ENCODE measurements around the gene ICOS.
"Not testable (repeated sequence)": the region's sequence is repeated elsewhere in the genome, so short reads cannot be mapped to it uniquely, and the experiment has no call there.

Gene ICOS

DNA sequence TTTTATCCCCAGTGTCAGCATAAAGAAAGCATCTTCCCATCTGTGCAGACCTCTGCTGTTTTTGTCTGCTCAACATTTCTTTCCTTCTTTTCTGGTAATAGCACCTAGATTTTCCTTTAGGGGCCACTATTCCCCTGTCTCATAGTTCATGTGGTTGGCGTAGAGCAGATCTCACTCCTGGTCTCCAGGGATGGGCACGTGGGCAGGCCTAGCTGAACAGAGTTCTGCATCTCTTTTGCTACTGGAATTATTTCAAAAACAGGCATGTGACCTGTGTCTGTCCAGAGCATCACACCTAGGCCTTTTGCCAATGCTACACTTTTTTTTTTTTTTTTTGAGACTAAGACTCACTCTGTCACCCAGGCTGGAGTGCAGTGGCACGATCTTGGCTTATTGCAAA is 17.7 kb upstream of the ICOS start:
- no peak for DNase-seq

GRCh38 chr2:203925512-203926158 is 10.9 kb upstream of the ICOS start:
- DNase-seq, result no peak

DNA sequence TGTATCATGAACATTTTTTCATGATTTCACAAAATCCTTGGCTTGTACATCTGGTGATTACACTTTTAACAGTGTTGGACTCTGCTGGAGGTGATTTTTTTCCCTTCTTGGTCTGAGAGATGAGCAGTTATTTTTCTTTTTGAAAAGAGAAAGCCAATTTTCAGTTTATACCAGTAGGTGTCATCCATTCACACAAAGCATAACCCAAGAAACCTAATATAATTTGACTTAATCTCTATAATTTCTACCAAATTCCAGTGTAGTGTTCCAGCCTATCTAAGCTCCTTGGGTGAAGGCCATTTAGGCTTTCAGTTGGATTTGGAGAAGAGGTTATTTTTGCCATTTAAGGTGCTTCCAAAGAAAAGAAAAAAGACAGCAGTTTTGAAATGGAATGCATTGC is 7.7 kb upstream of the ICOS start:
- no peak for DNase-seq

DNA sequence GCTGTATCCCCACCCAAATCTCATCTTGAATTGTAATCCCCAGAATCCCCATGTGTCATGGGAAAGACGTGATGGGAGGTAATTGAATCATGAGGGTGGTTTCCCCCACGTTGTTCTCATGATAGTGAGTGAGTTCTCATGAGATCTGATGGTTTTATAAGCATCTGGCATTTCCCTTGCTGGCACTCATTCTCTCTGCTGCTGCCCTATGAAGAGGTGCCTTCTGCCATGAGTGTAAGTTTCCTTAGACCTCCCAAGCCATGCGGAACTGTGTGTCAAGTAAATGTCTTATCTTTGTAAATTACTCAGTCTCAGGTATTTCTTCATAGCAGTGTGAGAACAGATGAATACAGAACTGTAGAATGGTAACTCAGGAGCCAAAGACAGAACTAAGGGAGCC is 5.3 kb upstream of the ICOS start:
- DNase-seq, result not testable (repeated sequence)

DNA sequence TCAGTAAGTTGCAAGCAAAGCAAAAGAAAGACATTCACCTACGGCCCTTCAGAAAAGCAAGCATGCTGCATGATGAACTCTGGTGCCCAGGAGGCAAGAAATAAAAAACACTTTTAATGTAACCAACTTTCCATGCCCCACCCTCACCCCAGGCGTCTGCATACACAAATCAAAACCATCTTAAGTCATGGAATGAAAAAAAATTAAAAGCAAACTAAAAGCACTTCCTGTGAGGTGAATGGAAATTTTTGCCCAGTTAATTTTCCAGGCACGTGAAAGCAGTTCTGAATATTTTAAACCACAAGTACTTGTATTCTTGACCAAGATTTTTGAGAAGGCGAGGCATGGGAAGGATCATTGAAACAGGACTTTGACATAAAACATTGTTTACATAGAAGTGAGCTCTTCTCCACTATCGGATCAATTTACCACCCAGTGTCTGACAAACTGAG is 2.5 kb upstream of the ICOS start:
- DNase-seq, result no peak

DNA sequence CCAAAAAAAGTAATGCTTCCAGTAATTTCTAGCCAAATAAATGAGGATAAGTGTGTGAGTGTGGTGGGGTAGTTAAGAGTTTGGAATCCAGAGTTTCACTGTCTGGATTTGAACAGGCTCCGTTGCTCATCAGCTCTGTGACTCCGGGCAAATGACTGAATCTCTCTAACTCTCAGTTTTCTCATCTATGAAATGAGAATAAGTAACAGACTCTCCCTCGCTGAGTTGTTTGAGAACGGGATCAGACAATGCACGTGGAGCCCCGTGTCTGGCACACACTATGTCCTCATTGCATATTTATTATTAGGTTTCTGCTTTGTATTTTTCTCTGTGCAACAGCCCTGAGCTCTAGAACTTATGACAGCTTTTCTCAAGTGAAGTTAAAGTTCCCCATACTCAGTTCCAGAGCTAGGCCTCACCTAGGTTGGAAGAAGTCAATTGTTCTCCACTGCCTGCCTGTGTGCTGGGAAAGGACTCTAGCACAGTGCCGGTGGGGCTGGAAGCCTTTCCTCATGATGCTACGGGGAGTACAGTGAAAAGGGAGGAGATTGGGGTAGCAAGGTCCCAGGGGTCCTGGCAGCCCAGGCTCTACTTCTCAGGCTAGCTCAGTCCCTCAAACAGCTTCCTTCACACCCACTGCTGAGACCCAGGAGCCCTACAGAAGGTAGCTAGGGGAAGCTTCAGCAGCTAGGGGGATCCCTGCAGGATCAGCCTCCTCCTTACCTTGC is 1.7 kb upstream of the ICOS start:
- DNase-seq, result no peak

GRCh38 chr2:203935568-203935967 is 995 bp upstream of the ICOS start:
- DNase-seq, result no peak

DNA sequence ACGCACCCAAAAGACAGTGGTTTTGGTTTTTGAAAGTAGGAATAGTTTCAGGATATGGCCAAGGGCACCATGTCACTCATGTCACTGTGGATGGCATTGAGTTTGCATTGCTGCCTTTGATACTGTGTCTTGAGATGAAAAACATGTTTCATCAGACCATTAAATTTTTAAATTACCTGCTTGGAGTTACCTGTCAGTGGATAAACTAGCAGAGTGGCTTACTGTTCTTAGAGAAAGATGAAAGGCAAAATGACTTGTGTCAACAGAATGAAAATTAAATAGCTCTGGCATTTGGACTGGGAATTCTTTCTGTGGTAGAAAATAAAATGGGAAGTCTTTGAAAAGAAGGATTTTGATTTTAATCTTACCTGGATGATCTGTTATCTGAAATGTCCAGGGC is 386 bp downstream of the ICOS start:
- no peak for DNase-seq

DNA sequence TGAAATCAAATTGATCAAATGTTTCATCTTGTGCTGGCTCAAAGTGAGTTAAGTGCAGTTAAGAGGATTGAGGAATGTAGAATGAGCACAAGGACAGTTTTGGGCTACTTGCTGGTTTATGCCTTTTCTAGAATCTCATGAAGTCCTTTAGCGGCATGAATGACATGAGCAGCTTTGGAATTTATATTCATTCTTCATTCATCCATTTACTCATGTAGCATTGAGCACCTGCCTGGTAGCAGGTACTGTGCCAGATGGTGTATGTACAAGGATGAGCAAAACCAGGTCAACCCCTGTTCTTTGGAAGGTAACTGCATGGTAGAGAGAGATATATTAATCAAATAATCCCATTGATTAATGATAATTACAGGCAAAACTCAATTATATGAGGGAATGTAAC is 1.2 kb downstream of the ICOS start:
- no peak for DNase-seq

- no peak for DNase-seq
These were observed 3.5 kb downstream of the ICOS start for GRCh38 chr2:203940039-203940438.

- DNase-seq, result not testable (repeated sequence)
These were observed 7.2 kb downstream of the ICOS start for GRCh38 chr2:203943493-203944382.

- no peak for DNase-seq
These were observed 12.2 kb downstream of the ICOS start for GRCh38 chr2:203948733-203949132.

DNA sequence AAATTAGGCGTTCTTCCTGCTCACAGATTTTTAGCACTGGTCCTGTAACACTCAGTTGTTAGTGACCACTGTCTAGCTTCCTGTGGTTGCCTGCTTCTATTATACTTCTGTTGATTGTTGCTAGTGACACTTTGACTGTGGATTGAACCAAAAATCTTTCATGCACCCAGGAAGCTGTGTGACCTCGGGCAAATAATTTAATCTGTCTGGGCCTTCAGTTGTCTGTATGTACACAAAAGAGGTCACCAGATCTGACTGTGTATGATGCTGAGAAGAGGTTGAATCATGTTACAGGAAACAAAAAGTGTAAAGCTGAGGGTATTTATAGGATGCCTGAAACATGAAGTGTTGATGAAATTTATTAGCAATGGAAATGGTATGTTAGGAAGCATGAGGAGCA is 12.7 kb downstream of the ICOS start:
- no peak for DNase-seq

DNA sequence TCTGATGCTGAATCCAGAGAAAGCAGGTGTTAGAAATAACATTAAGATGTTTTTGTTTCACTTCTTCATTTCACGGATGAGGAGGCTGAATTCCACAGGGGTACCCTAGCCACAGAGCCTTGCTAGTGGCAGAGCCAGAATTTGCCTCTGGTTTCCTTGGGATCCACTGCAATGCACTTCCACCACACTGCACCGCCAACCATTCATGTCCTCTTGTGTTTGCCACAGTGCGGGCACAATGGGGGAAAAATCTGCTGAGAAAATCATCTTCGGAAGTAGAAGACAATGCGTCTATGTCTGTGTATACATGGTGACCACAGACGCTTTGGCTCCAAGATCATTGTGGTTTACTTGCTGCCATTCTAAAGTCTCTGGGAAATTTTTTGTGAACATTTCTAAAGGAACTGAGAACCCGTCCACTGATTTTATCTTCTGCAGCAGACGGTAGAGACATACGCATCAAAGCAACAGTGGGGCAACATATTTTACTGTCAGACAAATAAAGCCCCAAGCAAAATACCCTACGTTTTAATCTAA is 14.9 kb downstream of the ICOS start:
- DNase-seq, result no peak

DNA sequence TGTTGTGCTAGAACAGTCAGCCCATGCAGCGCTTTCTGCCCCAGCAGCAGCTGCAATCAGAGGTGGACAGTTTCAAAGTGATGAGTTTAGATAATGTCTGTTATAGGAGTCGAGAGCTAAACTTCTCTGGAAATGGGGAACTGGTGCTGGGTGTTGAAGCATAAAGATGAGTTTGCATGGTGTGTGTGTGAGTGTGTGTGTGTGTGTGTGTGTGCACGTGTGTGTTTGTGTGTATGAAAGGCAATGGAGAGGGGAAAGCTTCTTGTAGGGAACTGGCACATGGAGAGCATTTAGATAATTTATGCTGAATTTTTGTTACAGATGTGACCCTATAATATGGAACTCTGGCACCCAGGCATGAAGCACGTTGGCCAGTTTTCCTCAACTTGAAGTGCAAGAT is 22.7 kb downstream of the ICOS start:
- no peak for DNase-seq

DNA sequence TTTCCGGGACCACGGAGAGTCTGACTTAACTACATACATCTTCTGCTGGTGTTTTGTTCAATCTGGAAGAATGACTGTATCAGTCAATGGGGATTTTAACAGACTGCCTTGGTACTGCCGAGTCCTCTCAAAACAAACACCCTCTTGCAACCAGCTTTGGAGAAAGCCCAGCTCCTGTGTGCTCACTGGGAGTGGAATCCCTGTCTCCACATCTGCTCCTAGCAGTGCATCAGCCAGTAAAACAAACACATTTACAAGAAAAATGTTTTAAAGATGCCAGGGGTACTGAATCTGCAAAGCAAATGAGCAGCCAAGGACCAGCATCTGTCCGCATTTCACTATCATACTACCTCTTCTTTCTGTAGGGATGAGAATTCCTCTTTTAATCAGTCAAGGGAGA is 23.1 kb downstream of the ICOS start:
- DNase-seq, result no peak

DNA sequence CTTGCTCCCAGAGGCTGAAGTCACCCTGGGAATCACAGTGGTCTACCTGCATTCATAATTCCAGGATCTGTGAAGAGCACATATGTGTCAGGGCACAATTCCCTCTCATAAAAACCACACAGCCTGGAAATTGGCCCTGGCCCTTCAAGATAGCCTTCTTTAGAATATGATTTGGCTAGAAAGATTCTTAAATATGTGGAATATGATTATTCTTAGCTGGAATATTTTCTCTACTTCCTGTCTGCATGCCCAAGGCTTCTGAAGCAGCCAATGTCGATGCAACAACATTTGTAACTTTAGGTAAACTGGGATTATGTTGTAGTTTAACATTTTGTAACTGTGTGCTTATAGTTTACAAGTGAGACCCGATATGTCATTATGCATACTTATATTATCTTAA is 24.2 kb downstream of the ICOS start:
- DNase-seq, result no peak

DNA sequence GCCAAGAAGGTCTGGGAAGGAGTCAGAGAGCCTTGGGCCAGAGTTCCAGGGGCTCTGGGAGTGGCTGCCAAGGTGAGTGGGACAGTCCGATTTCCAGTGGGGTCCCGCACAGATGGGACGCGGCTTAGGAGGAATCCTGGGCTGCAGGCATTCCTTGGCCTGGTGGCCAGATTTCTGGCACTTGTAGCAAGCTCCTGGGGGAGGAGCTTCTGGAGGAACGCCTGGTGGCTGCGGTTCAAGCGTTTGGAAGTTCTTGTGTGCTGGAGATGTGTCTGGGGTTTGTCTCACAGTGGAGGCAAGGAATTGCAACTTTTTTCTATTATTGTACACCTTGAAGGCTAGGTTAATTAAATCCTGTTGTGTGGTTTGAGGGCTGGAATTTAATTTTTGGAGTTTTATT is 28.6 kb downstream of the ICOS start:
- DNase-seq, result not testable (repeated sequence)

DNA sequence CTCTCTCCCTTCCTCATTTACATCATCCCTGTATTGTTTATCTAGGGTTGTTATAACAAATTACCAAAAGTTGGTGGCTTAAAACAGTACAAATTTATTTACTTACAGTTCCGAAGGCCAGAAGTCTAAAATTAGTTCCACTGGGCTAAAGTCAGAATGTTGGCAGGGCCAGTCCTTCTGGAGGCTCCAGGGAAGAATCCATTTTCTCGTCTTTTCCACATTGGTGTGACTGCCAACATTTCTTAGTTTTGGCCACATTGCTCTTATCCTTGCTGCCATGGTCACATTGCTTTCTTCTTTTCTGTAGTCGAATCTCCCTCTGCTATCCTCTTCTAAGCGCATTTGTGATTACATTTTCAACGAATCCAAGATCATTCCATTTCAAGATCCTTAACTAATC is 34.7 kb downstream of the ICOS start:
- no peak for DNase-seq

- DNase-seq, result no peak
These were observed 35.5 kb downstream of the ICOS start for GRCh38 chr2:203972066-203972465.

GRCh38 chr2:203973000-203973399 is 36.4 kb downstream of the ICOS start:
- no peak for DNase-seq

GRCh38 chr2:203973676-203974075 is 37.1 kb downstream of the ICOS start:
- DNase-seq, result no peak

DNA sequence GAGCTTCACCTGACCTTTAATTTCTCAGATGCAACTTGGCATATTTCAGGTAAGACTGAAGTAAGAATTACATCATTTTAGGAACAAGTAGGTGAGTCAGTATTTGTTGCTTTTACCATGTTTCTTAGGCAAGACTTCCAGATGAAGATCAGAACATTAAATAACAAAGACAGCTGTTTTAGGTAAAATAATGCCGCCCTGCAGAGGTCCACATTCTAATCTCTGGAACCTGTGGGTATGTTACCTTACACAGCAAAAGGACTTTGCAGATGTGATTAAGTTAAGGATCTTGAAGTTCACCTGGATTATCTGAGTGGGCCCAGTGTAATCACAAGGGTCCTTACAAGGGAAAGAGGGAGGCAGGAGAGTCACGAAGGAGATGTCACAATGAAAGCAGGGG is 39.3 kb downstream of the ICOS start:
- no peak for DNase-seq

DNA sequence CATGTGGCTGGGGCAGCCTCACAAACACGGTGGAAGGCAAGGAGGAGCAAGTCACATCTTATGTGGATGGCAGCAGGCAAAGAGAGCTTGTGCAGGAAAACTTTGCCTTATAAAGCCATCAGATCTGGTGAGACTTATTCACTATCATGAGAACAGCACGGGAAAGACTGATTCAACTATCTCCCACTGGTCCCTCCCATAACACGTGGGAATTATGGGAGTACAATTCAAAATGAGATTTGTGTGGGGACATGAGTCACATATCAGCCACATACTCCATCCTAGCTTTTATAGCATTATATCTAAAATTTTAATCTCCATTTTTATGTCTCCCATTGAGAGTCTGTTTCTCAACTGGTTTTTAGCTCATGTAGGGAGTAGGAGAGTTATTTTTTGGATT is 45.7 kb downstream of the ICOS start:
- DNase-seq, result no peak

Measured in T1000 (cell line).